Measurements from ENCODE around the gene ANKRD27.
"Not testable (repeated sequence)": the region's sequence is repeated elsewhere in the genome, so short reads cannot be mapped to it uniquely, and the experiment has no call there.

Gene ANKRD27

DNA sequence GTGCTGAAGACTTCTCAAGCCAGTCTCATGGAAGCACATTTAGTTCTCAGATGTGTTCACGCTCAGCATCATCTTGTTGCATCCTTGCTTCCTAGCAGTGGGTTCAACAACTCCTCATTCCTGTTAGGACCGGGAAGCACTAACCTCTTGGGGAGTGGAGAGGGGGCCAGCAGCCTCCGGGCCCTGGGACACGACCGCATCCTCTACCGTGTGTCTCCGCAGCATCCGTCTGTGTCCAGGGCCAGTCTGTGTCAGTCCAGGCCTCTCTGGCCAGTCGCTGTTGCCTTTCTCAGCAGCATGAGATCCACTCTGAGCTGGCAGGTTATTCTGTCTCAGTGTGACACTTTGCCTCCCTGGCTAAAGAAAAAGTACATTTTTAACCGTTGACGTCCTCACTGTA lies 77.0 kb downstream of the ANKRD27 start:
- no peak for DNase-seq

DNA sequence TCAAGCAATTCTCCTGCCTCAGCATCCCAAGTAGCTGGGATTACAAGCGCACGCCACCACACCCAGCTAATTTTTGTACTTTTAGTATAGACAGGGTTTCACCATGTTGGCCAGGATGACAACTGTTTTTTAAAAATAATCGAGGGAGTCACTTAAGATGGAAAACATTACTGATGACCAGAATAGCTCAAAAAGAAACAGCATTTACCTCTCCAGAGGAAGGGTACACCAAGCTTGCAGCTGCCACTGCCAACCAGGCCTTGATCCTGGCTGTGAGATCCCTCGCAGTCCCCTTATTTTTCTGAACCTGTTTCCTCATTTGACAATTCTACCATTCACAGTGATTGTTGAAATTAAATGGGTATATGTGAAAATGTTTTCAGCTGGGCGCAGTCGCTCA lies 79.5 kb downstream of the ANKRD27 start:
- no peak for DNase-seq

DNA sequence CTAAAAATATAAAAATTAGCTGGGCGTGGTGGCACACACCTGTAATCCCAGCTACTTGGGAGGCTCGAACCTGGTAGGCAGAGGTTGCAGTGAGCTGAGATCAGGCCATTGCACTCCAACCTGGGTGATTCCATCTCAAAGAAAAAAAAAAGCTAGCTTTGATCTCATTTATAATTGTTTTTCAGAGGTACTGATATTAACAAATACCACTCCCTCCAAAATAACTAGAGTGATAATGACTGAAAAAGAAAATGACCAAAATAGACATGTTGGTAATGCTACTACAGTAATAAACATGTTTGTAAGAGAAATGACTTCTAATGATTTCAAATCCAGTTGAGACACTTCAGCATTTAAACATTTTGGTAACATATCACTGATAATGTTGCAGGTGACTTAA lies 81.0 kb downstream of the ANKRD27 start:
- DNase-seq, result no peak

DNA sequence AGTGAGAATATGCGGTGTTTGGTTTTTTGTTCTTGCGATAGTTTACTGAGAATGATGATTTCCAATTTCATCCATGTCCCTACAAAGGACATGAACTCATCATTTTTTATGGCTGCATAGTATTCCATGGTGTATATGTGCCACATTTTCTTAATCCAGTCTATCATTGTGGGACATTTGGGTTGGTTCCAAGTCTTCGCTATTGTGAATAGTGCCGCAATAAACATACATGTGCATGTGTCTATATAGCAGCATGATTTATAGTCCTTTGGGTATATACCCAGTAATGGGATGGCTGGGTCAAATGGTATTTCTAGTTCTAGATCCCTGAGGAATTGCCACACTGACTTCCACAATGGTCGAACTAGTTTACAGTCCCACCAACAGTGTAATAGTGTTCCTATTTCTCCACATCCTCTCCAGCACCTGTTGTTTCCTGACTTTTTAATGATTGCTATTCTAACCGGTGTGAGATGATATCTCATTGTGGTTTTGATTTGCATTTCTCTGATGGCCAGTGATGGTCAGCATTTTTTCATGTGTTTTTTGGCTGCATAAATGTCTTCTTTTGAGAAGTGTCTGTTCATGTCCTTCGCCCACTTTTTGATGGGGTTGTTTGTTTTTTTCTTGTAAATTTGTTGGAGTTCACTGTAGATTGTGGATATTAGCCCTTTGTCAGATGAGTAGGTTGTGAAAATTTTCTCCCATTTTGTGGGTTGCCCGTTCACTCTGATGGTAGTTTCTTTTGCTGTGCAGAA lies 87.1 kb downstream of the ANKRD27 start:
- not testable (repeated sequence) for DNase-seq

DNA sequence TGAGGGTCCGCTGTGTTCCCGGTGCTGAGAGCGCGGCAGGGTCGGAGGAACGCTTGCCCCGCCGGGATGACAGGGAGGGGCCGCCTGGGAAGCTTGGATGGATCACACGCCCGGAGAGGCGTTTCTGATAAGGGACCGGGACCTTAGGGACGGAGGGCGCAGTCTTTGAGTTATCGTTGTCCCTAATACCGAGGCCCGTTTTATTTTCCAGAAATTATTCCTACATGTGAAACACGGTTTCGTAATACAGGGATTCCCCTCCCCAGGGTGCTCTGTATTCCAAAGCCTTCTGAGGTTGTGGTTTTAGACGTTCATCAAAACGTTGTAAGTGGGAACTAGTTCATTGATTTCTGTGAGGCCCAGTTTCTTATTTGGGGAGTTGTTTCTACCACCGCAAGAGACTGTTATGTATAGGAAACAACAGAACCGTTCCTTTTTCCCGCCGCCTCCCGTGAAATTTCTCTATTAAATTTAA lies 93.2 kb downstream of the ANKRD27 start:
- DNase-seq, result no peak

DNA sequence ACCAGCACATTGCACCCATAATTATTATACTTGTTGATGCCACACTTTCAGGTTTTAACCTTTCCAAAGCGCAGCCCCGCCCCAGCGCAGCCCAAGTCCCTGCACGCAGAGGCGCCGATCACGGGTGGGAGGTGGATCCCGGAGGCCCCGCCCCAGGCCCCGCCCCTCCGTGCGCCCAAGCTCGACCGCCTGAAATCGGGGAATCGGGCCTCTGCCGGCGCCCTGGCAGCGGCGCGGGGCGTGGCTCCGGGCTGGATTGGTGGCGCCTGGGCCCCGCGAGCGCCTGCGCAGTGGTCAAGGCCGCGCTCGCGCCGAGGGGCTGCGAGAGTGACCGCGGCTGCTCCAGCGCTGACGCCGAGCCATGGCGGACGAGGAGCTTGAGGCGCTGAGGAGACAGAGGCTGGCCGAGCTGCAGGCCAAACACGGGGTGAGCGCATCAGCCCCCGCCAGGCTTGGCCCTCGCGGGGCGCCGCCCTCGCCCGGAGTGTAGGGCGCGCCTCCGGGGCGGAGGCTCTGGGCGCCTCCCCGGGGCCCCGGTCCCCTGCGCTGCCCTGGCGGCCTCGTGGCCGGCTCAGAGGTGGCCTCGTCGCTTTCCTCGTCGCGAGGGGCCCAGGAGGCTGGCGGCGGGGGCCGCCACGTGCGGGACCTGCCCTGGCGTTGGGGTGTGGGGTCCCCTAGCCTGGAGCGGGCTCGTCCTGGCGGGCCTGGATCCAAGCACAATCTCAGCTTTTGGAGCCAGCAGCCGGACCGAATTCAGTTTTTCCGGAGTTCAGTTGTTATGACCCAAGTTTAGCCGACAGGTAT lies 93.9 kb downstream of the ANKRD27 start, which contains the start of gene PDCD5:
Gene PDCD5 (plus strand): TSS at position 290 of the 804 bp plus-strand sequence. CDS start 72 bp downstream, at position 362.
- peak; percentile 97 for DNase-seq

DNA sequence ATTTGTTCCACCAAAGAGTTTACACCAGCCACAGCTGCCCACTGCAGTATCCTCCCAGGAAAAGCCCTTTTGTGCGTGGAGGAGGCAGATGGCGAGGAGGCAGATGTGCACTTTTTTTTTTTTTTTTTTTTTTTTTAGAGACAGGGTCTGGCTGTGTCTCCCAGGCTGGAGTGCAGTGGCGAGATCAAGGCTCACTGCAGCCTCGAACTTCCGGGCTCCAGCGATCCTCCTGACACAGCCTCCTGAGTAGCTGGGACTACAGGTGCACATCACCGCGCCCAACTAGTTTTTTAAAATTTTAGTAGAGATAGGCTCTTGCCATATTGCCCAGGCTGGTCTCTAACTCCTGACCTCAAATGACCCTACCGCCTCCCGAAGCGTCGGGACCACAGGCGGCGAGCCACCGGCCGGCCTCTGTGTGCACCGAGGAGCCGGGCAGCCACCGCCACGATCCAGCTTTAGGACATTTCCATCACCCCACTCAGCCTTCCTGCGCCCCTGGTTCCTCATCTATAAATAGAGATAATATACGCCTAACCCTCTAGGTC lies 94.6 kb downstream of the ANKRD27 start:
- no peak for DNase-seq

DNA sequence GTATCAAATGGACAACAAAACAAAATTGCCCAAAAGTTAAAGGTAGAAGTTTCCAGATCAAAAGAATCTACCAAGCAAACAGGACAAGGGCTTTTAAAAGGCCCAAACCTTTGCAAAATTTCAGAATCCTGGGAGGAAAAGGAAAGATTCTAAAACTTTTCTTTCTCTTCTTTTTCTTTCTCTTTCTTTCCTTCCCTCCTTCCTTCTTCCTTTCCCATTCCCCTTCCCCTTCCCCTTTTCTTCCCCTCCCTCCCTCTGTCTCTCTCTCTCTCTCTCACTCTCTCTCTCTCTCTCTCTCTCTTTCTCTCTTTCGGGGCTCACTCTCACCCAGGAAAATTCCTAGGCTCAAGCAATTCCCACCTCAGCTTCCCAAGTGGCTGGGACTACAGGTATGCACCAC lies 98.2 kb downstream of the ANKRD27 start:
- no peak for DNase-seq

DNA sequence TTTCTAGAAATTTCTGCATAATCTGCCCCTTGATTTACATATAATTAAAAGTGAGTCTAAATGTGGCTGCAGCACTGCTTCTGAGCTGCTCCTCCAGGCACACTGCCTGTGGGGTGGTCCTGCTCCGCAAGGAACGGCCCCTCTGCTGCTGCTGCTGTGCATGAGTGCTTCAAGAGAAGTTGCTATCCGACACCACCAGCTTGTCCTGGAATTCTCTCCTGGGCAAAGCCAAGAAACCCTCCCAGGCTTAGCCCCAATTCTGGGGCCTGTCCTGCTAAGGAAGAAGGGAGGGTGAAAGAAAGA lies 101.5 kb downstream of the ANKRD27 start:
- no peak for DNase-seq

DNA sequence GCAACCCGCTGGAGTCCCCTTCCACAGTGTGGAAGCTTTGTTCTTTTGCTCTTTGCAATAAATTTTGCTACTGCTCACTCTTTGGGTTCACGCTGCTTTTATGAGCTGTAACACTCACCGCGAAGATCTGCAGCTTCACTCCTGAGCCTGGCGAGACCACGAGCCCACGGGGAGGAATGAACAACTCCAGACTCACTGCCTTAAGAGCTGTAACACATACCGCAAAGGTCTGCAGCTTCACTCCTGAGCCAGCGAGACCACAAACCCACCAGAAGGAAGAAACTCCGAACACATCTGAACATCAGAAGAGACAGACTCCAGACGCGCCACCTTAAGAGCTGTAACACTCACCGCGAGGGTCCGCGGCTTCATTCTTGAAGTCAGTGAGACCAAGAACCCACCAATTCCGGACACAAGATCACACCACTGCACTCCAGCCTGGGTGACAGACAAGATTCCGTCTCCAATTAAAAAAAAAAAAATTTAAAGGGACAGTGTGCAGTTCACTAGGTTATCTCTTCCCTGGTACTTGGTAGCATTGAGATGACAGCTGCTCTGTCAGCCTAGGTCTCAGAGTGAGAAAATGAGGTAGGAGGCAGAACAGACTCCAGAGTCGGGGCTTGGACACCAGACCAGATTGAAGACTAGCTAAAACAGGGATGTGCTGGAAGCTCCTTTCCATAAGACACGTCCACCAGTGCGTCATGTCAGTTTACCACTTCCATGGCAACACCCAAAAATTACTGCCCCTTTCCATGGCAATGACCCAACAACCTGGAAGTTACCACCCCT lies 102.1 kb downstream of the ANKRD27 start:
- not testable (repeated sequence) for DNase-seq

DNA sequence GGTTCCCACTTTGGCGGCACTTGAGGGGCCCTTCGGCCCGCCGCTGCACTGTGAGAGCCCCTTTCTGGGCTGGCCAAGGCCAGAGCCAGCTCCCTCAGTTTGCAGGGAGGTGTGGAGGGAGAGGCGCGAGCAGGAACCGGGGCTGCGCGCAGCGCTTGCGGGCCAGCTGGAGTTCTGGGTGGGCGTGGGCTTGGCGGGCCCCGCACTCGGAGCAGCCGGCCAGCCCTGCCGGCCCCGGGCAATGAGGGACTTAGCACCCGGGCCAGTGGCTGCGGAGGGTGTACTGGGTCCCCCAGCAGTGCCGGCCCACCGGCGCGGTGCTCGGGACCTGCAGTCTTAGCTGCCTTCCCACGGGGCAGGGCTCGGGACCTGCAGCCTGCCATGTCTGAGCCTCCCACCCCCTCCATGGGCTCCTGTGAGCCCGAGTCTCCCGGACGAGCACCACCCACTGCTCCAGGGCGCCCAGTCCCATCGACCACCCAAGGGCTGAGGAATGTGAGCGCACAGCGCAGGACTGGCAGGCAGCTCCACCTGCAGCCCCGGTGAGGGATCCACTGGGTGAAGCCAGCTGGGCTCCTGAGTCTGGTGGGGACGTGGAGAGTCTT lies 103.4 kb downstream of the ANKRD27 start:
- DNase-seq, result not testable (repeated sequence)

DNA sequence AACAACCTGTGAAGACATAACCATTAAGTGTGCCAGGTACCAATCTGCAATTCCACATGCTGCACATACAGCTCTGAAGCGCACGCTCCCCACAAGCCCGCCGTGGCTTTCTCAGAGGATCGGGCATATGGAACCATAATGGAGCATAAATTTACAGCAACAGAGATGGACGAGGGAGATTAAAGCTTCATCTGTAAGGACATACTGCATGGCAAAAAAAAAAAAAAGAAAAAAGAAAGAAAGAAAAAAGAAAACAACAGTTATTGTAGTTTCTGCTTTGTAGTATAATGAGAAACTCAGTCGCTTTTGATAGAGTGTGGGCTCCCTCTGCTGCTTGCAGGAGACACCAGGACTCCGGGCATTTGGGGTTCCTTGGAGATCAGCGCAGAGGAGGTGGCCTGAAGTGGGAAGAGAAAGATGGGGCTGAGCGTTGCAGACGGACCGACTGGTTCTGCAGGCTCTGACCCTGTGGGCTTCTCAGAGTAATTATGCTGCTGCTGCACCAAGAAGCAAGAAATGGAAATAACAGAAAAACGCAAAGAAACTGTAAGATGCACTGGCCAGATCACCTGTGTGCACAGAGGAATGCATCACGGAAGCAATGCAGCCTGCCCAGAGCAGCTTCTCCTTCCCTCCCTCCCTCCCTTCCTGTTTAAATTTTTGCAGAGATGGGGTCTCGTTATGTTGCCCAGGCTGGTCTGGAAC lies 104.7 kb downstream of the ANKRD27 start:
- DNase-seq, result peak; percentile 39

DNA sequence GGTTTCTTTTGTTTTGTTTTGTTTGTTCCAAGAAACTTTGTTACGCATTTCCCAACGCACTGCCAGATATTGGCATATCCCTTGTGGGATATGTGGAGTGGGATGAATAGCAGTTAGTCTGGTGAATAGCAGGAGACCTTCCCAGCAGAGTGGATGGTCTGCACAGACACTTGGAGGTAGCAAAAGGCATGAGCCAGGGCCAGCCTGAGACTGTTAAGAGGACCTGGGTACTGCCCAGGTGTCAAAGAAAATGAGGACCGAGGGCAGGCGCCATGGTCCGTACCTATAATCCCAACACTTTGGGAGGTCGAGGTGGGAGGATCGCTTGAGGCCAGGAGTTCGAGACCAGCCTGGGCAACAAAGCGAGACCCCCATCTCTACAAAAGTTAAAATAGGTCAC lies 107.5 kb downstream of the ANKRD27 start:
- no peak for DNase-seq

DNA sequence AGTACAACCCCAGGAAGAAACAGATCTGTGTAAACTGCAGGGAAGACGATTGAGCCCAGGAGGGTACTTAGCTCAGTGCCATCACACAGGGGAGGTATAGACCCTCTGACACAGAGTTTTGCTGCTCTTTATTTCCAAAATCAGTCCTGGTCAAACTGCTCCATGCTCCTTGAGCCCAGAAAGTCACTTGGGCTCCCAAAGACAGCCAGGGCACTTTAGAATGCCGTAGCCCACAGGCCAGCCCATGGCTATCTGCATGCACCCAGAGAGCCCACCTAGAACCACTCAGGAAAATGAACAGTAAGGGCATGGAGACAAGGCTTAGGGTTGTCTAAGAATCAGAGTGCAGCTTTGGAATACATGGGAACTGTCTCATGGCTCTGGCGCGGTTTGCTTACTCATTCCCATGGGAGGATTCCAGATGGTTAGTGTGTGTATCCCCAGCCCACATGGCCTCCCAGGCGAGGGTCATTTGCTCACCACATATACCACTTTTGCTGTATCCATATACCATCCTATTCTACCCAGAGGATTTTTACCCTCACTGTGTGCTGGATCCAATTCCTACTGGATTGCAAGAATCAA lies 108.6 kb downstream of the ANKRD27 start:
- no peak for DNase-seq

DNA sequence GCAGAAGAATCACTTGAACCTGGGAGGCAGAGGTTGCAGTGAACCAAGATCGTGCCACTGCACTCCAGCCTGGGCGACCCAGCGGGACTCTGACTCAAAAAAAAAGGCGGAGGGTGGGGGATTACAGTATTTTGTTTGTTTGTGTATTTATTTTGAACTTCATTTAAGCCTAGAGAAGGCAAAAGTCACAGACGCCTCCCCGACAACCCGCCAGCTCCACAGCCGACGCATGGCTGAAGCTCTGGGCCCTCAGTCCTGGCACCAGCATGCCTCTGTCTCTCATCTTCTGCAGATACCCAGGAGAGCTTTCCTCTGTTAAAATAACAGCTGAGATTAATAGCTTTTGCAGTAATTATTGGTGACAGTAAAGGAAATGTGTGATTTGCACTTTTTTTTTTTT lies 111.2 kb downstream of the ANKRD27 start:
- DNase-seq, result no peak

DNA sequence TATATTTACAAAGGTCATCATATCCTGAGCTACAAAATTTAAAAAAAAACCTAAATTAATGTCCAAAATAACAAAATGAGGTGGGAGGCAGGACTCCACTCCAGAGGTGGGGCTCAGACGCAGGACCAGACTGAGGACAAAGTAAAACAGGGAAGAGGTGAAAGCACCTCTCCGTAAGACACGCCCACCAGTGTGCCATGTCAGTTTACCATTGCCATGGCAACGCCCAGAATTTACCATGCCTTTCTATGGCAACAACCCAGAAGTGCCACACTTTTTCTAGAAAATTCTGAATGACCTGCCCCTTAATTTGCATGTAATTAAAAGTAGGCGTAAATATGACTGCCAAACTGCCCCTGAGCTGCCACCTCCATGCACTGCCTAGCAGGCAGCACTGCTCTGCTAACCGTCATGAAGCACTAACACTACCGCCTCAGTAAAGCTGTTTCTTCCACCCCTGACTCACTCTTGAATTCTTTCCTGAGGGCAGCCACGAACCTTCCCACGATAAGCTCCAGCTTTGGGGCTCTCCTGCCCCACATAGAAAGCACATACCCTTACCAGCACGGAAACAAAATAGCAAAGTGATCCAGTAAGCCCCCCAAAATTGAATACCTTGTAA lies 116.3 kb downstream of the ANKRD27 start:
- no peak for DNase-seq

DNA sequence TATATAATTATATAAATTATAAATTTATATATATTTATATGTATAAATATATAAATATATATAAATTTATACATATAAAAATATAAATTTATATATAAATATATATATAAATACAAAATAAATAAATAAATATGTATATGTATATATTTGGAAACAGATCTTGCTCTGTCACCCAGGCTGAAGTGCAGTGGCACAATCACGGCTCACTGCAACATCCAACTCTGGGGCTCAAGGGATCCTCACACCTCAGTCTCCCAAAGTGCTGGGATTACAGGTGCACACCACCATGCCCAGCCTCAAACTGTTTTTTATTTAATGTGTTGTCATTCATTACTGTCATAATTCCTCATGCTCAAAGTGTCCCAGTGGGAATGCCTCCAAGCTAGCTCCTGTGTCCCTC lies 119.2 kb downstream of the ANKRD27 start:
- no peak for DNase-seq

DNA sequence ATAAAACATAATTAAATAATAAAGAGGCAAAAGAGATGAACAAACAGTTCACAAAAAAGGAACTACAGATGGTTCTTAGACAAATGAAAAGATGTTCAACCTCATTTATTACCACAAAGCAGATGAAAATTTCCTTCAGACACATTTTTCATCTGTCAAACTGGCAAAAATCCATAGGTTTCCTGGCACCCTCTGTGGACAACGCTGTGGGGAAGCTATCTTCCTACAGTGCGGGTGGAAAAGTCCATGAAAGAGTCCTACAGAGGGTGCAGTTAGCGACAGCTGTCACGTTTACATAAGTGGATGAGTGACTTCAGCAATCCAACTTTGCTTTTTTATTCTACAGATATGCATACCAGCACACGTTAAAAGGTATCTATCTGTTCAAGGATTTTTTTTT lies 124.3 kb downstream of the ANKRD27 start:
- DNase-seq, result no peak
